KMS-11 (cell line): ENCODE data around the gene LYRM1.

Source experiments
- H2AFZ ChIP-seq: fragments of 200-600 bp; sonication (generic); 2 replicates; pipeline ENCODE4 v1.6.1; 2016; ENCODE audit warnings: antibody characterized with exemption, mixed run types, low read depth
- H3K27ac ChIP-seq: fragments of 200-600 bp; sonication (generic); 2 replicates; pipeline ENCODE4 v1.6.1; 2016; ENCODE audit warnings: mild to moderate bottlenecking, mixed run types
- H3K27me3 ChIP-seq: fragments of 200-600 bp; sonication (generic); 2 replicates; pipeline ENCODE4 v1.6.1; 2017; ENCODE audit warnings: mild to moderate bottlenecking, low read depth, mixed run types, moderate library complexity; ENCODE audit not compliant: insufficient read depth
- H3K36me3 ChIP-seq: fragments of 200-600 bp; sonication (generic); 2 replicates; pipeline ENCODE4 v1.6.1; 2017; ENCODE audit warnings: mild to moderate bottlenecking, mixed run types; ENCODE audit not compliant: insufficient read depth
- H3K4me1 ChIP-seq: fragments of 200-600 bp; sonication (generic); 2 replicates; pipeline ENCODE4 v1.6.1; 2016; ENCODE audit warnings: mild to moderate bottlenecking, low read depth, mixed run types; ENCODE audit not compliant: poor library complexity, severe bottlenecking
- H3K4me2 ChIP-seq: fragments of 200-600 bp; sonication (generic); 2 replicates; pipeline ENCODE4 v1.7.0; 2016; ENCODE audit warnings: mild to moderate bottlenecking, mixed run types
- H3K4me3 ChIP-seq: fragments of 200-600 bp; sonication (generic); IDR thresholded peaks from 2 replicates; pipeline ENCODE4 v1.6.1; 2017; ENCODE audit warnings: low read depth, low read length, mixed read lengths; ENCODE audit not compliant: insufficient read depth
- H3K79me2 ChIP-seq: fragments of 200-600 bp; sonication (generic); 2 replicates; pipeline ENCODE4 v1.6.1; 2016; ENCODE audit warnings: low read depth, mixed run types; ENCODE audit not compliant: insufficient read depth
- H3K9ac ChIP-seq: fragments of 200-600 bp; sonication (generic); 2 replicates; pipeline ENCODE4 v1.6.1; 2016; ENCODE audit warnings: mild to moderate bottlenecking, mixed run types
- H4K20me1 ChIP-seq: fragments of 200-600 bp; sonication (generic); 2 replicates; pipeline ENCODE4 v1.6.1; 2016; ENCODE audit warnings: mild to moderate bottlenecking, mixed run types; ENCODE audit not compliant: insufficient read depth
- TF ChIP-seq, protein P1 (sequence below): fragments of 200-600 bp; sonication (generic); conservative IDR thresholded peaks from 2 replicates; pipeline ENCODE4 v1.6.1; 2017; ENCODE audit warnings: low read depth, mild to moderate bottlenecking, antibody characterized with exemption, low read length, moderate library complexity, mixed read lengths

LYRM1 gene

DNA sequence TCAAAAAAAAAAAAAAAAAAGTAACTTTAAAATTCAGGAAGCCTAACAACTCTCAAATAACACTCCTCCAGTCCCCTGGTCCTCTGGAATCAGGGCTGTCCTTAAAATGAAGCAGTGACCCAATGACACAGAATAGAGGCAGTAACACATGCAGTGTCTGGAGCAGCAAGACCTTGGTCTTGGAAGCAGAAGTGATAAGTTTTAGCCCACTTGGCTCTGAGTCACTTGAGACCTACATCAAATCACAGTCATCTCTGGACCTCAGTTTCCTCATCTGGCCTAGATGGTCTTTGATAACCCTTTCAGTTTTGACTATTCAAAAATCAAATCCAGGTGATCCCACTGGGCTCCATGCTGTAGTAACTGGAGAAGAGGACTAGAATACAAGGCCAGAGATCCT lies 39.0 kb downstream of the LYRM1 start:
- Histone ChIP-seq H3K27me3 (no peaks in the 10 kb centered on the region), H3K27ac (no peak overlapping the region), H3K4me3 (no peak overlapping the region), H2AFZ (no peak overlapping the region), H3K4me2 (no peak overlapping the region), H3K79me2 (no peaks in the 10 kb centered on the region), H3K36me3 (no peaks in the 10 kb centered on the region), H4K20me1 (no peaks in the 10 kb centered on the region), H3K4me1 (no peaks in the 10 kb centered on the region), H3K9ac (no peak overlapping the region)
- TF ChIP-seq, protein P1, sequence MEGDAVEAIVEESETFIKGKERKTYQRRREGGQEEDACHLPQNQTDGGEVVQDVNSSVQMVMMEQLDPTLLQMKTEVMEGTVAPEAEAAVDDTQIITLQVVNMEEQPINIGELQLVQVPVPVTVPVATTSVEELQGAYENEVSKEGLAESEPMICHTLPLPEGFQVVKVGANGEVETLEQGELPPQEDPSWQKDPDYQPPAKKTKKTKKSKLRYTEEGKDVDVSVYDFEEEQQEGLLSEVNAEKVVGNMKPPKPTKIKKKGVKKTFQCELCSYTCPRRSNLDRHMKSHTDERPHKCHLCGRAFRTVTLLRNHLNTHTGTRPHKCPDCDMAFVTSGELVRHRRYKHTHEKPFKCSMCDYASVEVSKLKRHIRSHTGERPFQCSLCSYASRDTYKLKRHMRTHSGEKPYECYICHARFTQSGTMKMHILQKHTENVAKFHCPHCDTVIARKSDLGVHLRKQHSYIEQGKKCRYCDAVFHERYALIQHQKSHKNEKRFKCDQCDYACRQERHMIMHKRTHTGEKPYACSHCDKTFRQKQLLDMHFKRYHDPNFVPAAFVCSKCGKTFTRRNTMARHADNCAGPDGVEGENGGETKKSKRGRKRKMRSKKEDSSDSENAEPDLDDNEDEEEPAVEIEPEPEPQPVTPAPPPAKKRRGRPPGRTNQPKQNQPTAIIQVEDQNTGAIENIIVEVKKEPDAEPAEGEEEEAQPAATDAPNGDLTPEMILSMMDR, result no peak

DNA sequence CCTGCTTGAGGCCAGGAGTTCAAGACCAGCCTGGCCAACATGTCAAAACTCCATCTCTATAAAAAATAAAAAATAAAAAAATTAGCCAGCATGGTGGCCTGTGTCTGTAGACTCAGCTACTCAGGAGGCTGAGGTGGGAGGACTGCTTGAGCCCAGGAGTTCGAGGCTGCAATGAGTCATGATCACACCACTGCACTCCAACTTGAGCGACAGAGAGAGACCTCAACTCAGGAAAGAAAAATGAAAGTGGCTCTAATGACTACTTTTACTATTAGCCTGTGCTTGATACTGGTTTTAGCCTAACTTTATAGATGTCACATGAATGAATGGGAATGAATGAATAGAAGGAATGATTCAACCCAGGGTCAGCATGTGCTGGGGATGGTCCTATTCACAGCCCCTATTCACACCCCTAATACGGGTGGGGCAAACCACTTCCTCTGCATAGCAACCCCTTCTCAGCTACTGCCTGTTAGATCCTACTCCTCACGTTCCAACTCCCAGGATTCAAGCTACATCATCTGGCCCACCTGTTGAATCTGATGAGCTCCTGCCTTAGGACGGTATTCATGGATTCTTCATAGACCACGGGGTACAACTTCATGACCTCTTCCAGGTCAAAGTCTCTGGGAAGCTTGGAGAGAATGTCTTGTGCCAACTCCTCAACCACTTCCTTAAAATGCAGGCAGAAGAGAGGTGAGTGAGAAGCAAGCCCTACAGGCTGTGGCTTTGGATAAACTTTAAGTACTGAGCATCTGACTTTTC lies 40.5 kb downstream of the LYRM1 start:
- Histone ChIP-seq H3K4me2 (no peak overlapping the region), H3K36me3 (no peaks in the 10 kb centered on the region), H3K9ac (no peak overlapping the region), H2AFZ (no peak overlapping the region), H3K4me1 (no peaks in the 10 kb centered on the region), H3K27me3 (no peaks in the 10 kb centered on the region), H3K27ac (no peak overlapping the region), H4K20me1 (no peaks in the 10 kb centered on the region), H3K79me2 (no peaks in the 10 kb centered on the region), H3K4me3 (no peak overlapping the region)
- TF ChIP-seq, protein P1, result no peak

DNA sequence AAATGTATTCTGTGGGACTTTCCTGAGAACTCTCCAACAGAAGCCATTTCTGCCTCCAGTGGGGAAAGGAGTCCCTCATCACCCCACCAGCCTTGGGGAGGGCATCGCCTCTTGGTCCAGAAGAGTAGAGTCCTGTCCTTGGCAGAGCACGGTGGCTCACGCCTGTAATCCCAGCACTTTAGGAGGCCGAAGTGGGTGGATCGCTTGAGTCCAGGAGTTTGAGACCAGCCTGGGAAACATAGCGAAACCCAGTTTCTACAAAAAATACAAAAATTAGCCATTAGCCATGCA lies 41.0 kb downstream of the LYRM1 start:
- H3K4me1 ChIP-seq, result no peaks in the 10 kb centered on the region
- no peak overlapping the region for H3K27ac ChIP-seq
- no peak overlapping the region for H3K4me3 ChIP-seq
- no peaks in the 10 kb centered on the region for H3K79me2 ChIP-seq
- no peak overlapping the region for H3K9ac ChIP-seq
- H2AFZ ChIP-seq, result no peak overlapping the region
- H4K20me1 ChIP-seq, result no peaks in the 10 kb centered on the region
- TF ChIP-seq, protein P1, result no peak
- H3K27me3 ChIP-seq, result no peaks in the 10 kb centered on the region
- no peak overlapping the region for H3K4me2 ChIP-seq
- H3K36me3 ChIP-seq, result no peaks in the 10 kb centered on the region

DNA sequence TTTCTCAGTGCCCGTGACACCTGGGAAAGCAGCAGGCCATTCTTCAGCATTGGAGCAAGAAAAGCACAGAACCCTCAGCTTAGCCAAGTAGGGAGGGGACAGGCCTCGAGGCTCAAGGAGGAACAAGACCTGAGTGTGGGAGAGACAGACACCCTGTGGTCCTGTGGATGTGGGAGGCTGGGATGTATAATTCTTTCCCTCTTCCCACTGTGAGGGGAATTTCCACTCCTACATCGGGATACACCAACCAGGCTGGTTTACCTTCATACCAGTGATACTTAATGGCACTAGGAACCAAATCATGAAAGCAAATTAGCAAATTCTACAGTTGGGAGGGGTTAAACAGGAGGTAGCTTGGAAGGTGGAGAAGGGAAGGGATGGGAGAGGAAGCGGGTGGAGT lies 41.7 kb downstream of the LYRM1 start:
- no peak overlapping the region for H3K9ac ChIP-seq
- no peaks in the 10 kb centered on the region for H3K79me2 ChIP-seq
- H3K36me3 ChIP-seq, result no peaks in the 10 kb centered on the region
- no peak overlapping the region for H3K27ac ChIP-seq
- no peak overlapping the region for H3K4me2 ChIP-seq
- no peaks in the 10 kb centered on the region for H4K20me1 ChIP-seq
- no peak overlapping the region for H3K4me3 ChIP-seq
- no peaks in the 10 kb centered on the region for H3K4me1 ChIP-seq
- H3K27me3 ChIP-seq, result no peaks in the 10 kb centered on the region
- TF ChIP-seq, protein P1, result no peak
- no peak overlapping the region for H2AFZ ChIP-seq
